OCI-LY1 (cell line): ENCODE results near the gene LTA.

ENCODE experiments used
- H2AFZ ChIP-seq: fragments of 200-600 bp; sonication (generic), shearing (Covaris generic); 2 replicates; pipeline ENCODE4 v1.6.0; 2014; ENCODE audit warnings: antibody characterized with exemption, mild to moderate bottlenecking, low read length
- H3F3A ChIP-seq: fragments of 200-600 bp; sonication (generic), shearing (Covaris generic); 2 replicates; pipeline ENCODE4 v1.6.0; 2014; ENCODE audit warnings: mild to moderate bottlenecking, antibody characterized with exemption, low read length, moderate library complexity; ENCODE audit not compliant: insufficient read depth
- H3K27ac ChIP-seq: fragments of 200-600 bp; sonication (generic); 2 replicates; pipeline ENCODE4 v1.5.1; 2014; ENCODE audit warnings: low read length, mixed run types, mild to moderate bottlenecking, low read depth; ENCODE audit not compliant: poor library complexity, severe bottlenecking
- H3K27me3 ChIP-seq: fragments of 200-600 bp; sonication (generic); 2 replicates; pipeline ENCODE4 v1.6.0; 2014; ENCODE audit warnings: antibody characterized with exemption, mild to moderate bottlenecking, low read length, moderate library complexity; ENCODE audit not compliant: insufficient read depth
- H3K36me3 ChIP-seq: fragments of 200-600 bp; sonication (generic); 2 replicates; pipeline ENCODE4 v1.6.1; 2014; ENCODE audit warnings: mild to moderate bottlenecking, antibody characterized with exemption, low read length, moderate library complexity, mixed read lengths; ENCODE audit not compliant: insufficient read depth
- H3K4me1 ChIP-seq: fragments of 200-600 bp; sonication (generic); 2 replicates; pipeline ENCODE4 v1.5.1; 2014; ENCODE audit warnings: mild to moderate bottlenecking, low read length, moderate library complexity; ENCODE audit not compliant: insufficient read depth, severe bottlenecking
- H3K4me2 ChIP-seq: fragments of 200-600 bp; sonication (generic), shearing (Covaris generic); 2 replicates; pipeline ENCODE4 v1.6.1; 2014; ENCODE audit warnings: low read length
- H3K4me3 ChIP-seq: fragments of 200-600 bp; sonication (generic); 2 replicates; pipeline ENCODE4 v1.5.1; 2014; ENCODE audit warnings: low read length, low read depth, mild to moderate bottlenecking, mixed read lengths; ENCODE audit not compliant: poor library complexity, severe bottlenecking
- H3K79me2 ChIP-seq: fragments of 200-600 bp; shearing (Covaris generic); 2 replicates; pipeline ENCODE4 v1.6.1; 2016; ENCODE audit warnings: mixed run types, low read length, mixed read lengths; ENCODE audit not compliant: insufficient read depth
- H3K9ac ChIP-seq: fragments of 200-600 bp; sonication (generic), shearing (Covaris generic); 2 replicates; pipeline ENCODE4 v1.6.1; 2014; ENCODE audit warnings: mild to moderate bottlenecking, low read length, mixed read lengths
- H3K9me2 ChIP-seq: fragments of 200-600 bp; sonication (generic), shearing (Covaris generic); 2 replicates; pipeline ENCODE4 v1.6.1; 2014; ENCODE audit warnings: low read depth, mild to moderate bottlenecking, low read length, mixed read lengths
- H3K9me3 ChIP-seq: fragments of 200-600 bp; shearing (Covaris generic); 2 replicates; pipeline ENCODE4 v1.6.1; 2014; ENCODE audit warnings: low read length, mixed read lengths
- H4K20me1 ChIP-seq: fragments of 200-600 bp; sonication (generic), shearing (Covaris generic); 2 replicates; pipeline ENCODE4 v1.6.0; 2016; ENCODE audit warnings: mild to moderate bottlenecking, low read length; ENCODE audit not compliant: insufficient read depth
- CTCF ChIP-seq: fragments of 200-600 bp; sonication (generic), shearing (Covaris generic); IDR thresholded peaks from 2 replicates; pipeline ENCODE4 v1.5.1; 2017; ENCODE audit warnings: mild to moderate bottlenecking, antibody characterized with exemption, low read length, moderate library complexity, mixed read lengths
- EZH2 ChIP-seq: fragments of 200-600 bp; sonication (generic), shearing (Covaris generic); IDR thresholded peaks from 2 replicates; pipeline ENCODE4 v1.8.0; 2017; ENCODE audit warnings: borderline replicate concordance, mixed run types, mild to moderate bottlenecking, antibody characterized with exemption, low read length, moderate library complexity, mixed read lengths

LTA gene

GRCh38 chr6:31543639-31544038 lies 28.4 kb upstream of the LTA start:
- Histone ChIP-seq H3K4me2 (no peak overlapping the region), H3K4me3 (no peak overlapping the region), H3K36me3 (peaks cover 27% of the 10 kb centered on the region), H2AFZ (no peak overlapping the region), H3K79me2 (peaks cover 31% of the 10 kb centered on the region), H3K9me2 (no peaks in the 10 kb centered on the region), H3K4me1 (peaks cover 70% of the 10 kb centered on the region), H3F3A (no peaks in the 10 kb centered on the region), H3K9ac (no peak overlapping the region), H3K9me3 (no peaks in the 10 kb centered on the region), H4K20me1 (no peaks in the 10 kb centered on the region), H3K27me3 (no peaks in the 10 kb centered on the region), H3K27ac (peak overlapping the region; percentile 84)
- TF ChIP-seq EZH2 = no peak
- TF ChIP-seq CTCF = no peak

DNA sequence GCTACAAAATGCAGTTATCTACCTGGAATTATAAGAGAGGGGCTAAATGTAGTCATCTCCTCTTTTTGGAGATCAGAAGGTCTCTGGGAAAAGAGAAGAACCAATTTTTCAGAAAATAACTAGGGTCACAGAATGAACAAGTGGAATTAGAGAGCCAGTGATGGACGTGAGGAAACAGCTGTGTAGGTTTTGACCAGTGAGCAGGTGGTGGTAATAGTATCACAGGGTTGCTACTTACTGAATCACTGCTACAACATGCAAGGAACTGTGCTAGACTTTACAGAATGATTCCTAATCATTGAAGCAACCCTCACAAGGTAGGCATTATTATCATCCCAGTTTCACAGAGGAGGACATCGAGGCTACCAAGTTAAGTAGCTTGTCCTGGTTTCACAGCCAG lies 27.4 kb upstream of the LTA start:
- no peak overlapping the region for H2AFZ ChIP-seq
- H3K9me3 ChIP-seq = no peaks in the 10 kb centered on the region
- H3K9ac ChIP-seq = no peak overlapping the region; the same call in 1 of the 2 replicates
- H3F3A ChIP-seq = no peaks in the 10 kb centered on the region
- peak overlapping the region; percentile 64 for H3K4me3 ChIP-seq
- H3K9me2 ChIP-seq = no peaks in the 10 kb centered on the region
- peaks cover 70% of the 10 kb centered on the region for H3K4me1 ChIP-seq
- no peaks in the 10 kb centered on the region for H4K20me1 ChIP-seq
- H3K27me3 ChIP-seq = no peaks in the 10 kb centered on the region
- peak overlapping the region; percentile 47 for H3K27ac ChIP-seq
- H3K79me2 ChIP-seq = peaks cover 21% of the 10 kb centered on the region
- peak overlapping the region; percentile 92; the same call in 1 of the 2 replicates for H3K4me2 ChIP-seq
- TF ChIP-seq CTCF (no peak), EZH2 (no peak)
- H3K36me3 ChIP-seq = peaks cover 21% of the 10 kb centered on the region

DNA sequence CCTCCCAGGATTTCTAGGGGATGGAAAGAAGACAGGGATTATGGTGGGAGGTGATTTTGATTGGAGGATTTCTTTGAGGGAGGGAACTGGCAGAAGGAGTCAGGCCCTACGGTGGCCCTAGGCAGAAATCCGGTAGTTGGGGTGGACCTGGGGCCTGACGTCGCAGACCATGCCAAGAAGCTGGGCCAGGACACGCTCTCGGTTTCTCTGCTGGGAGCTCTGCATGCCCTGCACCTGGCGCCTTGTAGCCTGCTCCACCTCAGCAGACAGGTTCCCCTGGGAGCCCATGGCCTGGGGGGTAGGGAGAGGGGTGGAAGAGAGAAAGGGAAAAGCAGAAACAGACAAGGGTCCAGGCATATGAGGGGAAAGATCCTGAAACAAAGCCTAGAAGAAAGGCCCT lies 26.8 kb upstream of the LTA start:
- H3K27me3 ChIP-seq = no peaks in the 10 kb centered on the region
- H3F3A ChIP-seq = no peaks in the 10 kb centered on the region
- no peaks in the 10 kb centered on the region for H3K9me2 ChIP-seq
- peak overlapping the region; percentile 65; the same call in 1 of the 2 replicates for H3K9ac ChIP-seq
- H3K79me2 ChIP-seq = peaks cover 15% of the 10 kb centered on the region
- no peaks in the 10 kb centered on the region for H4K20me1 ChIP-seq
- peak overlapping the region; percentile 47 for H3K27ac ChIP-seq
- H3K4me3 ChIP-seq = peak overlapping the region; percentile 64
- TF ChIP-seq CTCF = no peak
- TF ChIP-seq EZH2 = no peak
- peaks cover 17% of the 10 kb centered on the region for H3K36me3 ChIP-seq
- H3K9me3 ChIP-seq = no peaks in the 10 kb centered on the region
- peaks cover 68% of the 10 kb centered on the region for H3K4me1 ChIP-seq
- H2AFZ ChIP-seq = no peak overlapping the region
- H3K4me2 ChIP-seq = peak overlapping the region; percentile 92
